Fibroblast of mammary gland (primary cell): ENCODE measurements around the gene FSTL4.

Experiments used
- DNase-seq: peaks from one replicate; pipeline ENCODE4 v3.0.0-alpha.2; 2010; ENCODE audit warnings: low read depth
- H3K4me3 ChIP-seq: 2 replicates; pipeline ENCODE4 v1.5.1; 2011; ENCODE audit warnings: low read depth, mild to moderate bottlenecking, low read length, moderate library complexity; ENCODE audit not compliant: control insufficient read depth
- CTCF ChIP-seq: conservative IDR thresholded peaks from 2 replicates; pipeline ENCODE4 v1.5.1; 2011; ENCODE audit warnings: low read depth, low read length, inconsistent platforms; ENCODE audit not compliant: control insufficient read depth, insufficient read depth

FSTL4 gene

GRCh38 chr5:133423618-133424282, 188.6 kb downstream of the FSTL4 start:
- peak; percentile 80 for TF ChIP-seq CTCF
- peak; percentile 74 for DNase-seq
- H3K4me3 ChIP-seq = no peak overlapping the region

- H3K4me3 ChIP-seq = no peak overlapping the region
- no peak for DNase-seq
- no peak for TF ChIP-seq CTCF
These were observed 189.2 kb downstream of the FSTL4 start for GRCh38 chr5:133423011-133423617.

GRCh38 chr5:133421806-133422205, 190.5 kb downstream of the FSTL4 start:
- no peak overlapping the region for H3K4me3 ChIP-seq
- no peak for TF ChIP-seq CTCF
- DNase-seq = no peak

GRCh38 chr5:133421394-133421793, 190.9 kb downstream of the FSTL4 start:
- peak; percentile 10 for DNase-seq
- no peak overlapping the region for H3K4me3 ChIP-seq
- TF ChIP-seq CTCF = peak; percentile 21

GRCh38 chr5:133420440-133421301, 191.7 kb downstream of the FSTL4 start:
- no peak for DNase-seq
- no peak overlapping the region for H3K4me3 ChIP-seq
- TF ChIP-seq CTCF = no peak

- H3K4me3 ChIP-seq = no peak overlapping the region
- TF ChIP-seq CTCF = no peak
- no peak for DNase-seq
These were observed 196.4 kb downstream of the FSTL4 start for GRCh38 chr5:133415906-133416305.
